ENCODE measurements around the gene CDH8.
"Not testable (repeated sequence)": the region's sequence is repeated elsewhere in the genome, so short reads cannot be mapped to it uniquely, and the experiment has no call there.

CDH8 gene

DNA sequence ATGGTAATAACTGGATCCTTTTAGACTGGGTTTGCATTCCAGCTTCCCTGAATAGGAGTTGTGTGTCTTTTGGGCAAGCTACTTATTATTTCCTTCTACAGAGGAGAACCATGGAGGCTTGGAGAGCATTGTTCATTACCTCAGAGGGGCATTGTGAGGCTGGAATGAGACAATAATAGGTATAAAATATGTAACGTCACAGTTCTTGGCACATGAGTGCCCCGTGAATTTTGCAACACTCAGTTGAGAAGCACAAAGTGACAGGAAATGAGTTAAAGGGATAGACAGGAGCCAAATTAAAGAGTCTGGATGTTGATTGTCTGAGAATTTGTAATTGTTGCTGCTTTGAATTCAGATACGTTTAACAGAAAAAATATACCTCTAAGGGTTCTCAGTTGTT is 92.2 kb downstream of the CDH8 start:
- no peak for FAIRE-seq

DNA sequence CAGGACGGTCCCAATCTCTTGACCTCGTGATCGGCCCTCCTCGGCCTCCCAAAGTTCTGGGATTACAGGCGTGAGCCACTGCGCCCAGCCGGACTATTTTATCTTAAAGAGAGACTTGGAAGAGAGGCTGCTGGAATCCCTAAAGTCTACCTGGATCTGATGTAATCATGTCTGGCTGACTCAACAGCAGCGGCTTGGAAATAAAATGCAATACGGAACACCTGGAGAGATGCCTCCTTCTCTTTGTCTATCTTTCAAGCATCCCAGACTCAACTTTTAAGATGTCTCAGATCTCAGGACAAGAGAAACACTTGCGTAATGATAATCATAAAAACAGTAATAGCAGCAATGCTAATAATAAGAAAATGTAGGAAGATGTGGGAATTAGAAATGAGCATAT is 95.6 kb downstream of the CDH8 start:
- DNase-seq (ENCODE audit: low spot score) (no peak), FAIRE-seq (no peak)

More for the DNA sequence above, 92.2 kb downstream of the CDH8 start:
- no peak for DNase-seq (ENCODE audit: low spot score)

GRCh38 chr16:61937646-61938045 is 98.6 kb downstream of the CDH8 start:
- DNase-seq (ENCODE audit: low spot score), result no peak
- FAIRE-seq, result no peak

- no peak for DNase-seq (ENCODE audit: low spot score)
- FAIRE-seq, result no peak
Measured at GRCh38 chr16:61936522-61936921, 99.7 kb downstream of the CDH8 start.

GRCh38 chr16:61934601-61935000 is 101.6 kb downstream of the CDH8 start:
- DNase-seq (ENCODE audit: low spot score) (no peak), FAIRE-seq (no peak)

GRCh38 chr16:61929776-61930175 is 106.5 kb downstream of the CDH8 start:
- FAIRE-seq (no peak), DNase-seq (ENCODE audit: low spot score) (no peak)

DNA sequence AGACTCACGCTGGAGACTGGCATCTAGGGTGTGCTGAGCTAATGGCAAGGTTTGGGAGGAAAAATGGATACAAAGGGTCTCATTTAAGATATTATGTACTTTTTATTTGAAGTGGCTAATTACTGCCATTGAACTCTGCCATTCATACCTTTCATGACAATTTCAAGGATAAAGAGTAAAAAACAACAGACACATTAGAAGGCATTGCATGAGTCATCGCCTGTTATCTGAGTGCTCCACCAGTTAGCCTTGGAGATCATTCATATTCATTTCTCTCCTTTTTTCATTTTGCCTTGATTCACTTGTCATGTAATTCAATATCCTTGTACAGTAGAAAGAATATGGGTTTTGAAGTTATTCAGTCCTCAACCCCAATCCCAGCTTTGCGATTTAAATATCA is 109.5 kb downstream of the CDH8 start:
- DNase-seq (ENCODE audit: low spot score) (no peak), FAIRE-seq (no peak)

- FAIRE-seq (no peak), DNase-seq (ENCODE audit: low spot score) (no peak)
Measured at GRCh38 chr16:61923629-61924028, 112.6 kb downstream of the CDH8 start.

DNA sequence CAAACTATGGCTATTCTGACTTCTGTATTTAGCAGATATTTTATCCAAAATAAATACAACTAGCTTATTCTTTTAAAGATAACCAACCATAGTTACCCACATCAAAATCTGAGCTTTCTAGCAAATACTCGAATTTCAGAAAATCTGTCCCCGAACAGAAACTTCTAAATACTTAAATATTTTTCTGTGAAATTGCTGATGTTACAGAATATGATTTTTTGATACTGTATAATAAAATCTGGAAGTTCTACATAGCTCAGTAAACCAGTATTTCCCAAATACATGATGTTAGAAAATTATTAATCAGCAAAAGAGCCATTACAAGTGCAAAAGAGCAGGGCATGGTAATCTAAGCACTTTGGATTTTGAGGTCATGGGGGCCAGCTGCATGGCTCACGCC is 114.9 kb downstream of the CDH8 start:
- FAIRE-seq (no peak), DNase-seq (ENCODE audit: low spot score) (no peak)

DNA sequence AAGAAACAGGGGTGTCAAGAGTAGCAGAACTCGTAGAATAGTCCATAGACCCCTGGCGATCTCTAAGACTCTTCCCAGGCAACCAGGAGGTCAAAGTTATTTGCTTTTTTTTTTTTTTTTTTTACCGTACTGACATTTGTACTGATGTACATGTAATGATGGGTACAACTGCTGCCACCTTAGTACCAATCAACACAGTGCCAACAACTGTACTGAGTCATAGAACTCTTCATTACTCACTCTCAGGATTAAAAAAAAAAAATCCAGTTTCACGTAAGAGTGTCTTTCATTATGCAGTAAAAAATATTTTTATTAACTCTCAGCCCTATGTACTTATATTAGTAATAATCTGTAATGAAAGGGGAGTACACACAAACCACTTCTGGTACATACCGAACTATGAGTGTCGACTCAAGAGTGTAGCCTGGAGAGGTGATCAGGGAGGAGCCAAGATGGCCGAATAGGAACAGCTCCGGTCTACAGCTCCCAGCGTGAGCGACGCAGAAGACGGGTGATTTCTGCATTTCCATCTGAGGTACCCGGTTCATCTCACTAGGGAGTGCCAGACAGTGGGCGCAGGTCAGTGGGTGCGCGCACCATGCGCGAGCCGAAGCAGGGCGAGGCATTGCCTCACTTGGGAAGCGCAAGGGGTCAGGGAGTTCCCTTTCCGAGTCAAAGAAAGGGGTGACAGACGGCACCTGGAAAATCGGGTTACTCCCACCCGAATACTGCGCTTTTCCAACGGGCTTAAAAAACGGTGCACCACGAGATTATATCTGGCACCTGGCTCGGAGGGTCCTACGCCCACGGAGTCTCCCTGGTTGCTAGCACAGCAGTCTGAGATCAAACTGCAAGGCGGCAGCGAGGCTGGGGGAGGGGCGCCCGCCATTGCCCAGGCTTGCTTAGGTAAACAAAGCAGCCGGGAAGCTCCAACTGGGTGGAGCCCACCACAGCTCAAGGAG is 118.1 kb downstream of the CDH8 start:
- DNase-seq (ENCODE audit: low spot score); FAIRE-seq: not testable (repeated sequence)

DNA sequence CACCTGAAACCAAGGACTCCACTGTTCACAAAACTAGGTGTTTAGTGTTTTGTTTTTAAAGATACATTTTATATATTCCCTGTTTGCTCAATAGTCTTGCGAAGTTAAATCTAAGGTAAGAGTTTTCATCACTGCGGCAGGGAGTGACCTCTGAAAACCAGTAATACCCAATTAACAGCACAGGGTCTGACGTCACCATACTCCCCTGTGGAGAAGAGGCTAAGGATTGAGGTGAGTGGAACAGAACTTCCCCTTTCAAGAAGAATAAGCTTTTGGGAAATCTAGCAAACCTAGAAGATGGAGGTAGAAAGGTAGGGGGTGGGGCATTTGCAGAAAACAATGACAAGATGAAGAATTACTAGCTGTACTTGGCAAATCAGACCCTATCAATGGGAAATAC is 120.7 kb downstream of the CDH8 start:
- DNase-seq (ENCODE audit: low spot score), result no peak
- no peak for FAIRE-seq

DNA sequence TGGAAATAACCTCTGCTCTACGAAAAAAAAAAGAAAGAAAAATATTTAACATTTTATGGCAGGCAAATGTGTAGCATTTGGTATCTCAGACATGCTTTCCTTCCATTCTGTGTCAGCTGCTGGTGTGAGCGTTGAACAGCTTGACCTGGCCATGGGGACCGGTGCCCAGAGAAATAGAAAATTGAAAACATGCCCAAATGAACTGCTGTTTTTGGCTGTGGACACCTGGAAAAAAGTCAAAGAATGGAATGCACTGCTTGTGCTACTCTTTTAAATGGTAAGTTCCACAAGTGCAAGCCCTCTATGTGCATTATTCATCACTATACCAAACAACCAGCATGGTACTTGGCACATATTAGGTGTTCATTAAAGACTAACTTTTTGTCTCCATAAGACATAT is 127.2 kb downstream of the CDH8 start:
- DNase-seq (ENCODE audit: low spot score) (no peak), FAIRE-seq (no peak)

- FAIRE-seq, result no peak
- DNase-seq (ENCODE audit: low spot score), result no peak
Measured at GRCh38 chr16:61908426-61908825, 127.8 kb downstream of the CDH8 start.

- DNase-seq (ENCODE audit: low spot score) (no peak), FAIRE-seq (no peak)
Measured at GRCh38 chr16:61901689-61902088, 134.5 kb downstream of the CDH8 start.

DNA sequence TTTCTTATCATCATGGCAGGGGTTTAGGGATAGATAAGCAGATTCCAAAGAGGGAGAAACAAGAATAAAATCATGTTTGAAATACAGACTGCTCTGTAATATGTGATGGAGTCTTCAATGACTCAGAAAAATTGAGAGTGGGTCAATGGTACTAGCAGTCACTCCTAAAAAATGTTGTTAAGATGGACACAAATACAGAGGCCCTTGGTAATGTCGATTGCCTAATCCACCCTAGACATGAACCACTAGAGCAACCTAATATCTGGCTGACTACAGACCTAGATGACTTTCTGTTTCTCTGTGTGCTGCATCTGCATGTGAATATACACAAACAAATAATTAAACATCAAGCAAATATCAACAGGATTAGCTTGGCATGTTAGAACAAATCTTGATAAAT is 135.8 kb downstream of the CDH8 start:
- FAIRE-seq, result no peak
- DNase-seq (ENCODE audit: low spot score), result no peak

DNA sequence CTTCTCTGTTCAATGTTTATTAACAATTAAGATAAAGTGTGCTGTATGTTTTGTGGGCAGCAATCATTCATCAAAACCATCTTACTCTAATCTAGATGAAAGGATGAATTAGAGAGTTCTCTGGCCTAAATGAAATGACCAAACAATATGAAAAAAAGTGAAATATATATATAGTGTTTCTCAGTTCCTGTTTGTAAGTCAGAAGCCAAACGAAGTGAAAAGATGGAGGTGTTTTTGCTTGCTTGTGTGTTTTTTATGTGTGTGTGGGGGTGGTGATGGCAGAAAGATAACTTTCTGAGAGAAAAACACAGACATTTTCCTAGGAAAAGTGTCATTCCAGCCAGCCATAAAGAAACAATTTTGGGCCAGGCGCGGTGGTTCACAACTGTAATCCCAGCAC is 138.6 kb downstream of the CDH8 start:
- FAIRE-seq (no peak), DNase-seq (ENCODE audit: low spot score) (no peak)

DNA sequence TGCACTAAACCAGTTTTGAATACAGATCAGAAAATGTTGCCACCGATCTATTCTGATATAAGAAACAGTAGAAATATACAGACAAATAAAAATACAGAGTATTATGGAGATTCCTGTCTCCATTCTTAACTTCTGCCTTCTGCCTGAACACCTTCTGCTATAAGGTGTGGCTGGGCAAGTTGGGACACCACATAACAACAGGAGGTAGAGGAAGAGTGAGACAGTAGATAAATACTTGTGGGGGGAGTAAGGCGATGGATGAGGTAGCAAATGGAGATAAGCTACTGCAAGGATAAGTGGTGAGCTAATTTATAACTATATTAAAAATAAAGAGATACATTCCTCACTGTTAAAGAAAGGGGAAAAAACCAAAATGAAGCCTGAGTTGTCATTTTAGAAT is 143.7 kb downstream of the CDH8 start:
- no peak for DNase-seq (ENCODE audit: low spot score)
- FAIRE-seq, result no peak

DNA sequence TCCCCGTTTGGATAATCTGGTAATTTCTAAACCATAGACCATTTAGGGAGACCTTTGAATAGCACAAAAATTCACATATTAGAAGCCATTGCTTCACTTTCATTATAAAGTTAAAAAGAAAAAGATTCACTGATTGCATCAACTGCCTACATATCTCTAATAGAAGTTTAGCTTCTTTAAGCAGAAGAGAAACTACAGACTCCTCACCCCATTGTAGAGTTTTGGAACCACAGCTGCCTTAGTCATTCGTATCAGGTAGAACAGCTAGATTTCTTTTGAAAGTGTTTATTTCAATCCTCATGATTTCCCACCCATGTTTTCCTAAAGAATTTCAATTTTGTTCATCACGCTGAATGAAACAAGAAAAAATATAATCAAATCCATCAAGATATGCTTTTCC is 144.8 kb downstream of the CDH8 start:
- no peak for FAIRE-seq
- no peak for DNase-seq (ENCODE audit: low spot score)

- FAIRE-seq, result no peak
- no peak for DNase-seq (ENCODE audit: low spot score)
Measured at GRCh38 chr16:61890386-61890785, 145.9 kb downstream of the CDH8 start.

- FAIRE-seq (no peak), DNase-seq (ENCODE audit: low spot score) (peak; percentile 45)
Measured at GRCh38 chr16:61887903-61888302, 148.3 kb downstream of the CDH8 start.

DNA sequence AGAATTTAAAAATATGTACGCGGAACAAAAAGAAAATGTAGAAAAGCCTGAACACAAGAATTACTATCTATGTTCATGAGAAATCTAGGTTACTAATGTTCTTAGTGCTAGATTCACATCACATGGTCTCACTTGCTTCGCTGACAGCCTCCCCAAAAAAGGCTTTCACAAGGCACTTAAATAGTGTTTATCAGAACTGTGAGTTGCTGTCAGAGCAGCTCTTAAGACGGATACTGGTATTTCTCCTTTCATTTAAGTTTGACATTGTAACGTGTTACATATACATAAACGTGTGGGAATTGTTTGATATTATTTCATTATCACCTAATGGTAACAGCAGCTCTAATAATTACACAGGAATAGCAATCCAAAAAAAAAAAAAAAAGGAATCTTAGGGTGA is 150.9 kb downstream of the CDH8 start:
- DNase-seq (ENCODE audit: low spot score) (no peak), FAIRE-seq (no peak)

DNA sequence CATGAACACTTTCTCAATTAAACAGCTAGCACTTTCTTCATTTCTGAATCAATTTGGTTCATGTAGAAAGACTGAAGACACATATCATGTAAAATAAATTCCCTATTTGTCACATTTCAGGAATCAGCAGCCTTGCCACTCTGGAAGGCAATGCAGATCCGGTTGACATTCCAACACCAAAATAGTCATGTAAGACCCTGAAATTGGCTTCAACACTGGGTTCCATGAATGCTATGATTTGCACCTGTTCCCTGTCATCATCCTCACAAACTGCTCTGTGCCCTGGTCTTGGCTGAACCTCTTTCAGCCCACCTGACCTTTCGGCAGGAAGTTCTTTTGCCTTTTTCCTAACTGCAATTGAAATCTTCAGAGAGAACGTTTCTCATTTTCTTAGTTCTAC is 156.9 kb downstream of the CDH8 start:
- DNase-seq (ENCODE audit: low spot score) (no peak), FAIRE-seq (no peak)

- FAIRE-seq (no peak), DNase-seq (ENCODE audit: low spot score) (no peak)
Measured at GRCh38 chr16:61877436-61877835, 158.8 kb downstream of the CDH8 start.
